PC-3 (cell line): ENCODE measurements around the gene ERBB4.

Source experiments
- CTCF ChIP-seq: fragments of 300-600 bp; sonication (generic); conservative IDR thresholded peaks from 2 replicates; pipeline ENCODE4 v1.5.1; 2017; ENCODE audit warnings: antibody characterized with exemption, low read depth, mild to moderate bottlenecking, low read length
- EZH2phosphoT487 ChIP-seq: fragments of 300-600 bp; sonication (generic); IDR thresholded peaks from 2 replicates; pipeline ENCODE4 v1.6.1; 2018; ENCODE audit warnings: mild to moderate bottlenecking, antibody characterized with exemption, low read length, borderline replicate concordance

- TF ChIP-seq CTCF (no peak), EZH2phosphoT487 (no peak)
These were observed 543.8 kb downstream of the ERBB4 start for GRCh38 chr2:211994806-211995205.
